Raji (cell line): ENCODE results near the gene RNF144A.

Source experiments
- POLR2A ChIP-seq: IDR thresholded peaks from 2 replicates; pipeline ENCODE4 v1.6.1; 2011; ENCODE audit warnings: low read depth, low read length, control low read depth; ENCODE audit not compliant: insufficient read depth

The RNF144A gene

DNA sequence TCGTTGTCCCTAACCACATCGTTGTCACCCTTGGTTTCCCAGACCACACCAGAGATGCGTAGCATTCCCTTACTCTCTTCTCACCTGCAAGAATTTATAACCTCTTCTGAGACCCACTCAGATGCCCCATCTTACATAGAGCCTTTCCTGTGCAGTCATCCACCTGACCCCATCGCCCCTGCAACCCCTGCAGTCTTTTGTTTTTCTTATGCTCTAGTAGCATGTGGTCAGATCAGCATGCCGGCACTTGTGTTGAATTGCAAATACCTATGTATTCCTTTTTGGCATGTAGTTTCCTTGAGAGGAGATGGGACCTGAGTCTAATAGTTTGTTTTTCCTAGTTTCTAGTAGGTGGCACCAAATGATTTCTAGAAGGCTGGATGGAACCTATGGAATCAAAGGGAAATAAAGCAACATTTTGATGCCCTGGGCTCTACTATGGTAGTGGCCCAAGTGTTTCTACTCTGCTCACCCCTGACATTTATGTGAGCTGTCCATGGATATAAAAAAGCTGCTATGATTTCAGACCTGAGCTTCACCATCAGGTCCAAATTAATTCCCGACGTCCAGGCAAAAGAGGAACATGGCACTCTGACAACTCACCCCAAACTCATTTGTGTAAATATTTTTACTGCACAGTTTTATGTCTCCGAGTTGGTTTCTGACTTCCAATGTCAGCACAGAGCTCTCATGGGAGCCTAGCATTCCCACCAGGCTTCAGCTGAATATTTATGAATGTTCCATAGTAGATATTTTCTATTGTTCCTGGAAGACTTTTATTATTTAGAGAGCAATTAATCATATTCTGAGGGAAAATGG is 143.6 kb downstream of the RNF144A start:
- no peak for TF ChIP-seq POLR2A

GRCh38 chr2:7061450-7061789 is 144.2 kb downstream of the RNF144A start:
- TF ChIP-seq POLR2A, result no peak

GRCh38 chr2:7061921-7062320 is 144.7 kb downstream of the RNF144A start:
- no peak for TF ChIP-seq POLR2A

DNA sequence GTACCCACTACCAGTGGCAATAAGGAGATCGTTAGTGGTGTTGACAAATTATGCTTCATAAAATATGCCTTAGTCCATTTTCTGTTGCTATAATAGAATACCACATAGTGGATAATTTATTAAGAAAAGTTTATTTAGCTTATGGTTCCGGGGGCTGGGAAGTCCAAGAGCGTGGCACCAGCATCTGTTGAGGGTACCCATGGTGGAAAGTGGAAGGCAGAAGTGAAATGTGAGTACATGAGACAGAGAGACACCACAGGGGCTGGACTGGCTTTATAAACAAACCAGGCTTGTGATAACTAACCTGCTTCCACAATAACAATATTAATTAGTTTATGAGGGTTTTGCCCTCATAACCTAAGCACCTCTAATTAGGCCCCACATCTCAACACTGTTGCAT is 146.6 kb downstream of the RNF144A start:
- no peak for TF ChIP-seq POLR2A

- no peak for TF ChIP-seq POLR2A
Observed at GRCh38 chr2:7068457-7068856, 151.2 kb downstream of the RNF144A start.

- TF ChIP-seq POLR2A, result no peak
Observed at GRCh38 chr2:7070483-7070882, 153.3 kb downstream of the RNF144A start.

DNA sequence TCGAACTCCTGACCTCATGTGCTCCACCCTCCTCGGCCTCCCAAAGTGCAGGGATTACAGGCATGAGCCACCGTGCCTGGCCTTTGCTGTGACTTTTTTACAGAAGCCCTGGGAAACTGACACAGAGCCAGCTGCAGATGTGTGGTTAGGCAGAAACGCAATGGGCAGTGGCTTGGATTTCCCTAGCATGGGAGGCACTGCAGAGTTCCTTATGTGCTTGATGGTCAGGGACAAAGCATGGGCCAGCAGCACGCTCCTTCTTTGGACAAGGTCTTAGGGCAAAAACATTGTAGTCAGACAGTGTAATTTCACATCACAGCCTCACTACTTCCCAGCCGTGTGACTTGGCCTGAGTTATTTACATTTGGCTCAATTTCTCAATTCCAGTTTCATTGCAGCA is 153.9 kb downstream of the RNF144A start:
- no peak for TF ChIP-seq POLR2A

DNA sequence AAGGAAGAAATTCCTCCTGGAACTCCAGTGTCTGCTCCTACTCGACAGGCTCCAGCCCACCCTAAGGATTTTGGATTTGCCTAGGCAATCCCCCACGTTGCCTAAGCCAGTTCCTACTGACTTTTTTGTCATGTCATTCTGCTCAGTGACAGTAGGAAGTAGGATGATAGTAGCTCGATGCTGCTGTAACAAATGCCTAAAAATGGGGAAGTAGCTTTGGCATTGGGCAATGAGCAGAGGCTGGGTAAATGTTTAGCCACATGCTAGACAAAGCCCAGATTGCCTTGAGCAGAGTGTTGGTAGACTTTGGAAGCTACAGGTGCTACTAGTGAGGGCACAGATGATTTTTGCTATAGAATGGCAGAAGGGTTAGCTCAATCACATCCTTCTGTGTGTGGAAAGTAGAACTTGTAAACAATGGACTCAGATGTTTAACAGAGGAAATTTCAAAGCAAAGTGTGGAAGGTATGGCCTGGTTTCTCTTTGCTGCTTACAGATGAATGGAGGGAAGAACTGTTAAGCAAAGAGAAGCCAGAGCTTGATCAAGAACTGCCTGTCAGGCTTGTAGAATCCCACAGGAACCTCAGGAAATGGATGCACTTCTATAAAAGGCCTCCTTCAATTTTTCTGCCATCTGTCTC is 154.8 kb downstream of the RNF144A start:
- no peak for TF ChIP-seq POLR2A

DNA sequence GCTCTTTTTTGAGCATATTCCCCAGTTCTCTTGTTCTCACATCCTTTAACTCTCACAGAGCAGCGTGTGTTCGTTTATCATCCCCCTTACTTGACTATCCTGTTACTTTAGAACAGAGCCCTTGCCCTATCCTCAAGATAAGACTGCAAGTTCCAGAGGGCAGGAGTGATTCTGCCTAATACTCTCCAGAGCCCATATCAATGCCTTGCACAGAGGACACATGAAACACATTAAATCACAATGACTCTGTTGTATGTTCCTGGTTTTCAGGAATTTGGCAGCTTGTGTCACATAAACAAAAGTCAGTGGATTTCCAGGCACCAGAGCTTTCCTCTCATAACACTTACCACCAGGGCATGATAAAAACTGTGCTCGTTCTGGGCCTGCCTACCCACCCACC is 156.7 kb downstream of the RNF144A start:
- TF ChIP-seq POLR2A, result no peak

GRCh38 chr2:7075834-7076233 is 158.6 kb downstream of the RNF144A start:
- TF ChIP-seq POLR2A, result no peak

DNA sequence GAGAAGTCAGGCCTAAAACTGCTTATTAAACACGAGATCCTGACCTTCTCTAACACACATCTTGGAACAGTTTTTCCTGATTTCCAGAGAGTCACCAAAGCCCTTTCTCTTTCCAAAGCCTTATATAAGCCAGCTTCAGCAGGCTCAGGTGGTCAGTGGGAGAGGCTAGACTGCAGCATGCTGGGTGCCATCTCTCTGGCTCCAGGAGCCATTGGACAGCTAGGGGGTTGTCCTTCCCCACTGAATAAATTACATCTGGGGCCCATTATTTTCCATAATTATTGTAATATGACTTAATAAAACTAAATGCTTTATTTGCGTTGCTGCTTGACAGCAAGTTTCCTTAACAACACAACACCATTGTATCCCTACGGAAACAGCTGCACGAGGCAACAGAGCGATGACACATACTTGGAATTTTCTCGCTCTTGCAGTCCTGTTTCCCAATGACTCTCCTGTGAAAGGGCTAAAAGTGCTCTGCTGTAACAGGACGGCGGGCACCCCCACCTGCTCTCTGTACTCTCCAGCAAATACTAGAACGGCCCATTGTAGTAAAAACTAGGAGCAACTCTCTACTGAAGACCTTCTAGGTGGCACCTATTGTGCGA is 160.6 kb downstream of the RNF144A start:
- no peak for TF ChIP-seq POLR2A

DNA sequence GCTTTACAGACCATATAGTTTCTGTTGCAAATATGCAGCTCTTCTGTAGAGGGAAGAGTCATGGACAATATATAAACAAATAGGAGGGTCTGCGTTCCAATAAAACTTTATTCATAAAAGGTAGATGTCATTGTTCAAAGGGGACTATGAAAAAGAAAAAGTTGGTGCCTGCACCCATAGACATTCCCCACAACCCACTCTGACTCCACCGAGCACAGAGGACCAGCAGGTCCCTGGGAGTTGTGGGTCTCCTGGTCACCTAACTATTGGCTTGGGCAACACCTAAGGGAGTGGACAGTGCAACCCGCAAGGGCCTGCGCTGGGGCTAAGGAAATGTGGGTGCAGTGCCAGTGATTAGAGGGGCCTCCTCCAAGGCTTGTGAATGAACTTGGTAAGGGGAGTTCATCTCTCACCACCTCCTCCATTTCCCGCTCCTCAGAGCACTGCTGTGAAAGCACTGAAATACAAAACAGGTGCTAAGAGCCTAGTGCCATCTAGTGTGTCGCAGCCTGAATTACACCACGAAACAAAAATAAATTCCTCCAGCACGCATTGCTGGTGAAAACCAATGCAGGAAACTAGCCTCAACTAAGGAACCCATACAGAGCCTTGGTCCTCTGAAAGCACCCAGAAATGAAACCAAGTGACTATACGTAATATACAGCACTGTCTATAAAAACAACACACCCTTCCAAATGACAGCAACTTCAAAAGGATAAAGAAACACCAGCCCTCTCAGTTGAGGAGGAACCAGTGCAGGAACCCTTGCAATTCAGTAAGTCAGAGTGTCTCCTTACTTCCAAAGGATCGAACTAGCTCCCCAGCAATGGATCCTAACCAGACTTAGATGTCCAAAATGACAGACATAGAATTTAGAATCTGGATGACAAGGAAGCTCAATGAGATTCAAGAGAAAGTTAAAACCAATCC is 166.6 kb downstream of the RNF144A start:
- TF ChIP-seq POLR2A, result no peak

- no peak for TF ChIP-seq POLR2A
Observed at GRCh38 chr2:7084601-7085000, 167.4 kb downstream of the RNF144A start.

GRCh38 chr2:7089284-7089683 is 172.1 kb downstream of the RNF144A start:
- TF ChIP-seq POLR2A, result no peak

DNA sequence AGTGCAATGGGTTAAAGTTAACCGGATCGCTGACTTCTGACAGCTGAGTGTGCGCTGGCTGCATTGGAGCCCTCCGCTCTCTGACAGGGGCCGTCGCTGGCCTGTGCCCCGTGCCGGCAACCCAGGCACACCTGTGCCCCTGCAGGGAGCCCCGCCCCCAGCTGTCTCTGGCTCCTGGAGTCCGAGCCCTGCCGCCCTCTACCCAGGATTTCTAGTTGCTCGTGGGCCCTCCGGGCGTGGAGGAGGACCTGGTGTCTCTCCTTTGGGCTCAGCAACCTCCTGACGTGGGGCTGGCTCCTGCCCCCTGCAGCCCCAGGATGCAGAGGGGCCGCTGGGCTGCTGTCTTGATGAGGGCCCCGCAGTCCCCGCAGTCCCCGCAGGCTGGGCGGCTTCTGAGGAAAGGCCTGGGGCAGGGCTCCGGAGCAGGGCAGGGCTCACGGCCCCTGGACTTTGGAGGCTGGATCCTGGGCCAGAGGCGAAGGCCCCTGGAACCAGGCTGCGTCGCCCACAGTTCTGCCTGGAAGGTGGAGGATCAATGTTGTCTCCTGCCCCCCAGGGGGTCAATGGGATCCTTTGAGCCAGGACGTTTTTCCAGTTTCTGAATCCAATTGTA is 172.8 kb downstream of the RNF144A start:
- TF ChIP-seq POLR2A, result no peak
